VCaP (cell line): ENCODE results near the gene TRUB2.
A peak's percentile ranks its signal among the peaks of the same experiment; 100 is the strongest.

Source experiments
- H3K27ac ChIP-seq: fragments of 450-650 bp; 2 replicates; pipeline ENCODE4 v1.5.1; 2017
- CTCF ChIP-seq: fragments of 450-650 bp; conservative IDR thresholded peaks from 2 replicates; pipeline ENCODE4 v1.5.1; 2017; ENCODE audit warnings: mild to moderate bottlenecking, moderate library complexity

TRUB2 gene

GRCh38 chr9:128296340-128297220 is 25.7 kb downstream of the TRUB2 start:
- H3K27ac ChIP-seq: peak overlapping the region; percentile 98
- no peak for TF ChIP-seq CTCF

- peak overlapping the region; percentile 98 for H3K27ac ChIP-seq
- no peak for TF ChIP-seq CTCF
Observed at GRCh38 chr9:128294142-128294541, 28.1 kb downstream of the TRUB2 start.

- H3K27ac ChIP-seq: peak overlapping the region; percentile 98; the same call in 1 of the 2 replicates
- no peak for TF ChIP-seq CTCF
Observed at GRCh38 chr9:128293091-128293490, 29.2 kb downstream of the TRUB2 start.

- no peak for TF ChIP-seq CTCF
- no peak overlapping the region for H3K27ac ChIP-seq
Observed at GRCh38 chr9:128292009-128292408, 30.2 kb downstream of the TRUB2 start.

GRCh38 chr9:128288273-128289004 is 33.8 kb downstream of the TRUB2 start:
- no peak overlapping the region for H3K27ac ChIP-seq
- no peak for TF ChIP-seq CTCF

- no peak overlapping the region for H3K27ac ChIP-seq
Observed at GRCh38 chr9:128286440-128286839, 35.8 kb downstream of the TRUB2 start.

More at GRCh38 chr9:128286440-128286839, 35.8 kb downstream of the TRUB2 start:
- no peak for TF ChIP-seq CTCF
